Spinal cord (tissue), 10 donors: ENCODE data around the gene ZBTB7B. TPM values are rescaled to one million over a fixed set of nuclear protein-coding genes. Genes with fewer than 3 reads are reported as not detected.
A peak's percentile ranks its signal among the peaks of the same experiment; 100 is the strongest.

ENCODE experiments used
- DNase-seq, 6 donors: peaks; one replicate each; pipeline versions ENCODE4 v3.0.0 to v3.0.0-alpha.2; 2013 to 2015; ENCODE audit warnings: low spot score in 6 of 6, low read depth in 4 of 6
- H3K27ac ChIP-seq: one replicate; pipeline ENCODE4 v1.5.1; 2013; ENCODE audit warnings: low read depth, low read length, control low read depth
- H3K27me3 ChIP-seq: one replicate; pipeline ENCODE4 v1.6.1; 2013; ENCODE audit warnings: low read length; ENCODE audit not compliant: control insufficient read depth, insufficient read depth
- H3K36me3 ChIP-seq: one replicate; pipeline ENCODE4 v1.6.1; 2013; ENCODE audit warnings: low read length; ENCODE audit not compliant: control insufficient read depth, insufficient read depth
- H3K4me1 ChIP-seq: one replicate; pipeline ENCODE4 v1.6.1; 2013; ENCODE audit warnings: low read length; ENCODE audit not compliant: control insufficient read depth, insufficient read depth
- H3K4me3 ChIP-seq: one replicate; pipeline ENCODE4 v1.5.1; 2013; ENCODE audit warnings: low read depth, low read length, control low read depth
- H3K9me3 ChIP-seq: one replicate; pipeline ENCODE4 v1.6.1; 2013; ENCODE audit warnings: low read length; ENCODE audit not compliant: control insufficient read depth, insufficient read depth
- WGBS: methylation state at CpG from one replicate; pipeline ENCODE4 v1.1.5; 2013; ENCODE audit warnings: missing lambda C conversion rate; ENCODE audit not compliant: insufficient coverage; 5-methylcytosine and 5-hydroxymethylcytosine counted together
- polyA plus RNA-seq, 2 donors: library from polyadenylated mRNA; unstranded; fragments of 120-200 nt; gene quantifications; one replicate each; pipeline ENCODE4 v1.2.1, GENCODE V29; 2013; ENCODE audit not compliant: insufficient read length in 2 of 2
- total RNA-seq, 2 donors: library from RNA; depleted of rRNA in 1 of 2; stranded (reverse); fragments of 120-200 nt in 1 of 2; fragments of >200 nt in 1 of 2; gene quantifications; one replicate each; pipeline versions ENCODE4 v1.2.3 to v1.2.4, GENCODE V29; 2013 to 2014
- donor health status: healthy.

ZBTB7B gene
- total and polyA plus RNA-seq, 4 donors = 7.3 to 10.7 (median 8.9) TPM

DNA sequence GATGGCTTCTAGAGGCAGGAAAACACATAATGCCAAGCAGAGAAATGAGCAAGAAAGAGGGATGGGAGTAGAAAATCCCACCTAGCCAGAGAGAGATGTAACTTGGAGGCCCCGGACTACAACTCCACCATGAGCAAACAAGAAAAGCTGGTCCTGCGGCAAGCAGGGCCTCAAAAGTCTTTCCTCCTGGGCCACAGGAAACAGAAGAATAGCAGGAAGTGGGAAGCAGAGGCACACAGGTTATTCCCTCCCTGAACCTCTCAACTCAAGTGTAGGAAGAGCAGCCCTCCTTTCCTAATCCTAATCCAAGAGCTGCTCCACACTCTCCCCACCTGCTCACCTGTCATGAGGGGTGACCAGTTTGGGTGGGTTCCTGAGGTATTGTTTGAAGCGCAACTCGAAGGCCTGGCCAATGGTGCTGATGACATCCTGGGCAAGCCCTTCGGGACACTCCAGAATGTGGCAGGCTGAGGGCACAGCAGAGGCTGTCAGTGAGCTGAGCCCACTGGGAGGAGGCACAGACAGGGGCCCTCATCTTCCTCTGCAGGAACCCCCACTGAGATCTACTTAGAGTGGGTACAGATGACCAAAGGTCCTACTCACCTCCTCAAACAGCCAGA, 35.2 kb upstream of the ZBTB7B start:
- H3K9me3 ChIP-seq = no peaks in the 10 kb centered on the region
- DNase-seq = no peak
- no peak overlapping the region for H3K27ac ChIP-seq
- H3K4me1 ChIP-seq = peaks cover 49% of the 10 kb centered on the region
- peaks cover 47% of the 10 kb centered on the region for H3K36me3 ChIP-seq
- H3K4me3 ChIP-seq = no peak overlapping the region
- 100% methylated on average over 3 of the region's 5 CpGs for WGBS
- H3K27me3 ChIP-seq = no peaks in the 10 kb centered on the region

DNA sequence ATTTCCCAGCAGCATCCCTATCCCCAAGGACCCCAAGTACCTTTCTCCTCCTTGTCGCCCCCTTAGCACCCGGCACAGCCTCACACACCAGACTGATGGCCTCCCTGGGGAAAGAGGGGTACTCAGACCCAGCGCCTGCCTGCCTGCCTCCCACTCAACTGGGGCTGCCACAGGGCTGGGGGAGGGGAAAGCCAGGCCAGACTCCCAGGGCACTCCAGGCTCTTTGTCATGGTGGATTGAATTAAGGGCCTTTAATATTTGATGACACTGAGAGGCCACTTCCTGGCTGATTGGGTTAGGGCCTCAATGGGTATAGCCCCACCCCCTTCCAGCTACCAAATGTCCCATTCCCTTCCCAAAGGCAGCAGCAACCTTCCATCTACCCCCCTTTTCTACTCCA, 33.9 kb upstream of the ZBTB7B start:
- Histone ChIP-seq H3K4me1 (peaks cover 52% of the 10 kb centered on the region), H3K36me3 (peaks cover 39% of the 10 kb centered on the region), H3K27ac (no peak overlapping the region), H3K9me3 (no peaks in the 10 kb centered on the region), H3K27me3 (no peaks in the 10 kb centered on the region), H3K4me3 (no peak overlapping the region)
- DNase-seq = no peak
- WGBS = no CpG with 5 or more reads among the region's 3 CpGs

DNA sequence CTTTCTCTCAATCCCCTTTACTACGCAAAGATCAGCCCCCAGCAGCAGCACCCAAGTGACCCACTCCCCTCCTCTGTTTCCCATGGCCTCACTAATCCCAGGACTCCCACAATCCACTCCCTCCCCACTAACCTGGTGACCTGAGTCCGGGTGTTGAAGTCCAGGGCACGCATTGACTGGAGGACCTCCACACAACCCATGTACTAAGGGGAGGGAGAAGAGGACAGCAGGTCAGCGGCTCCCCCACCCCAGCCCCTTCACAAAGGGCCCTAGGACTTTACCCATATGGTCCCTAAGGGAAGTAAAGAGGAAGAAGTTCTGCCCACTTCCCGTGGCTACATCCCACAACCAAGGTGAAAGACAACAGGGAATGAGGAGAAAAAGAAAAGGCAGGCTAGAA, 33.4 kb upstream of the ZBTB7B start:
- WGBS = 43% methylated on average over 1 of the region's 5 CpGs
- Histone ChIP-seq H3K4me3 (peak overlapping the region; percentile 38), H3K27ac (peak overlapping the region; percentile 91), H3K27me3 (no peaks in the 10 kb centered on the region), H3K4me1 (peaks cover 52% of the 10 kb centered on the region), H3K9me3 (no peaks in the 10 kb centered on the region), H3K36me3 (peaks cover 37% of the 10 kb centered on the region)
- no peak for DNase-seq

DNA sequence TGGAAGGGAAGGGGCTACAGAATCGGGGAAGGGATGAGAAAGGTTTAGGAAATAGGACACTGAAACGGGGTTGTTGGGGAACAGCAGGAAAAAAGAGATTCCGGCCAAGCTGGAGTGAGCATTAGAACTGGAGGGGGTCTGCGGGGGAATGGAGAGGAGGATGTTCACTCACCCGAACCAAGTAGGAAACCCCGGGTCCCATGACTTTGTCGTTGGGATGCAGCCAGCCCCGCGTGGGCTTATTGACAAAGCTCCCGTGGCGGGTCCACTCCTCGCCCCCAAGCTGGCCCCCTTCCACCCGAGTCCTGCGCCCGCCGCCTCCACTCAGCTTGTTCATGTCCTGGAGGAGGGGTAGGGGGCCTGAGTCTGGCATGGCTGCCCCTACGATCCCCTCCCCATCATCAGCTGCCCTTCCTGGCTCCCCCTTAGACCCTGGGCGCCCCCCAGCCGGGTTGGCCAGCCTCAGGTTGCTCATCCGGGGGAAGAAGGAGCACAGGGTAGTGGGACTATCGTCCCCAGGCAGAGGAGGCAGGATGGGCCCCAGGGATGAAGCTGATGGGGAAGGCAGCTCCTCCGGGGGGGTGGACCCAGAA, 32.6 kb upstream of the ZBTB7B start:
- Histone ChIP-seq H3K4me3 (peak overlapping the region; percentile 38), H3K4me1 (peaks cover 52% of the 10 kb centered on the region), H3K27ac (peak overlapping the region; percentile 91), H3K27me3 (no peaks in the 10 kb centered on the region), H3K36me3 (peaks cover 33% of the 10 kb centered on the region), H3K9me3 (no peaks in the 10 kb centered on the region)
- peak in 1 of 6 donors; percentile 34 for DNase-seq
- WGBS = 10% methylated on average over 12 of the region's 22 CpGs

DNA sequence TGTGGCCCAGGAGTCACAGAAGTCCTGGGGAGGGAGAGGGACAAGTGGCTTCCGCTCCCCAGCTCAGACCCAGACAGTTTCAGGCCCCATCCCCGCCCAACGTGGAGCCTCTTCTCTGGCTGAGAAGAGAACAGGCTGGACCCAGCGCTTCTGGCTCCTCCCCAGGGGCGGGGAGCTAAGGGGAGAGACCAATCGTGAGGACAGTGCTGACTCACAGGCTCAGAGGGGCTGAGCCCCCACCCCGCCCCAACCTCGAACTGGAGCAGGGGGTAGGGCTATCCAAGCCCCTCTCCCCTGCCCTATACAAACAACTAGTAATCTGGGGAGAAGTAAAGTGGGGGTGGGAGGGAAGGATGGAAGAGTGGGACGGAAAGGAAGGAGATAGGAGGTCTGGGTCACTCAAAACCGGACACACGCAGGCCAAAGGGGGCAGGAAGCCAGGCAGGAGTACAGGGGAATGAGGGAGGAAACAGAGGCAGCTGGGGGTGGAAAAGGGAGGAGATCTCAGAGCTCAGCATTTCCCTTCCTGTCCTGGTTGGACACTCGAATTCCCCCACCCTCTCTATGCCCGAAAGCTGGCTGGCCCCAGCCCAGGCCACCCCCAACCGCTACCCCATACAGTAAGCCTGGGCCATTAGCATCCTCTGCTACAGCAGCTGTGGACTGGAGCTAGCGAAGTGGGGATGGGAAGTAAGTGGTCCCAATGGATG, 31.8 kb upstream of the ZBTB7B start, which contains the start of gene SHC1:
TSS of gene SHC1 (minus strand) at position 117 of the 710 bp plus-strand sequence. CDS start 221 bp downstream, outside the sequence.
- H3K36me3 ChIP-seq = peaks cover 26% of the 10 kb centered on the region
- peak within 1 kb of the TSS; percentile 38 for H3K4me3 ChIP-seq
- 4% methylated on average over 9 of the region's 15 CpGs for WGBS

DNA sequence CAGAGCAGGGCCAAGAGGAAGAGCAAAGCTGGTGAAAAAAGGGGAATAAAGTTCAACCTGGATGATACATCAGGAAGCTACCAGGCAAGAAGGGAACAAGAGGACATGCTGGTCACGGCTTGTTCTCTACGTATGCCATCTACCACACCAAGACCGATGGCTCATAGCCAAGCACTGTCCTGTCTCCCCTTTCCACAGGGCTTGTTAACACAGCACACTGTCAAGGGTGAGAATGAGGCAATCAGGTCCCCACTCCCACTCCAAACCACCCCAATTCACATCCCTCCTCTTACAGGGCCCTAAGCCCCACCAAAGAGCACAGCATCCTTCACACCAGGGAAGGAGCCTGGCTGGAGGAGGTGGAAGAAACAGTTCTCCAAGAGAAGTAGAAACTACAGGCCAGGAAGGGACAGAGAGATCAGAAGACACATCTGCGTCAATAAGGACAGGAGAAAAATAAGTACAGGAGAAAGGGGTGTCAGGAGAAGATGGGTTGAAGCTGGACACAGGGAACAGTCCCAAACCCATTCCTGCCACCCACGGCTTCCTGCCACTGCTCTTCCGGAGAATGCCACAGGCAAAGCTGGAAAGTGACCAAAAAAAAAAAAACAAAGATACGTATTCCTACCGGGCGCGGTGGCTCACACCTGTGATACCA, 31.1 kb upstream of the ZBTB7B start:
- Histone ChIP-seq H3K4me3 (peak overlapping the region; percentile 38), H3K27me3 (no peaks in the 10 kb centered on the region), H3K36me3 (peaks cover 20% of the 10 kb centered on the region), H3K9me3 (no peaks in the 10 kb centered on the region), H3K4me1 (peaks cover 57% of the 10 kb centered on the region), H3K27ac (peak overlapping the region; percentile 91)
- no peak for DNase-seq
- 66% methylated on average over 9 of the region's 10 CpGs for WGBS

More for the DNA sequence above, 31.8 kb upstream of the ZBTB7B start, which contains the start of gene SHC1:
- peak in 3 of 6 donors; percentile 78 to 95 (median 90) for DNase-seq
- no peaks in the 10 kb centered on the region for H3K27me3 ChIP-seq
- H3K4me1 ChIP-seq = peaks cover 57% of the 10 kb centered on the region
- H3K27ac ChIP-seq = peak within 1 kb of the TSS; percentile 91
- no peaks in the 10 kb centered on the region for H3K9me3 ChIP-seq

DNA sequence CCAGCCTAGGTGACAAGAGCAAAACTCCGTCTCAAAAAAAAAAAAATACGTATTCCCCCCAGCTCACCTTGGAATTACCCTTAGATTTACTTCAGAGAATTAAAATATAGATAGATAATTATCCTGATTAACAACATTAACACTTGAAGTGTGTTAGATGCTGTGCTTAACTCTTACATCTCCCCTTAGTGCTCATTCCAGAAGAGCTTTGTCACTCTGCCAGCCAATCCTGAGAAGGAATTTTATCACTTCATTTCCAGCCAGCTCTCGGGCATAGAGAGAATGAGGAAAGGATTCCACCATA, 30.4 kb upstream of the ZBTB7B start:
- Histone ChIP-seq H3K4me1 (peaks cover 57% of the 10 kb centered on the region), H3K36me3 (peaks cover 14% of the 10 kb centered on the region), H3K27ac (peak overlapping the region; percentile 98), H3K27me3 (no peaks in the 10 kb centered on the region), H3K4me3 (no peak overlapping the region), H3K9me3 (no peaks in the 10 kb centered on the region)
- DNase-seq = no peak
- WGBS = no CpG with 5 or more reads among the region's 3 CpGs

DNA sequence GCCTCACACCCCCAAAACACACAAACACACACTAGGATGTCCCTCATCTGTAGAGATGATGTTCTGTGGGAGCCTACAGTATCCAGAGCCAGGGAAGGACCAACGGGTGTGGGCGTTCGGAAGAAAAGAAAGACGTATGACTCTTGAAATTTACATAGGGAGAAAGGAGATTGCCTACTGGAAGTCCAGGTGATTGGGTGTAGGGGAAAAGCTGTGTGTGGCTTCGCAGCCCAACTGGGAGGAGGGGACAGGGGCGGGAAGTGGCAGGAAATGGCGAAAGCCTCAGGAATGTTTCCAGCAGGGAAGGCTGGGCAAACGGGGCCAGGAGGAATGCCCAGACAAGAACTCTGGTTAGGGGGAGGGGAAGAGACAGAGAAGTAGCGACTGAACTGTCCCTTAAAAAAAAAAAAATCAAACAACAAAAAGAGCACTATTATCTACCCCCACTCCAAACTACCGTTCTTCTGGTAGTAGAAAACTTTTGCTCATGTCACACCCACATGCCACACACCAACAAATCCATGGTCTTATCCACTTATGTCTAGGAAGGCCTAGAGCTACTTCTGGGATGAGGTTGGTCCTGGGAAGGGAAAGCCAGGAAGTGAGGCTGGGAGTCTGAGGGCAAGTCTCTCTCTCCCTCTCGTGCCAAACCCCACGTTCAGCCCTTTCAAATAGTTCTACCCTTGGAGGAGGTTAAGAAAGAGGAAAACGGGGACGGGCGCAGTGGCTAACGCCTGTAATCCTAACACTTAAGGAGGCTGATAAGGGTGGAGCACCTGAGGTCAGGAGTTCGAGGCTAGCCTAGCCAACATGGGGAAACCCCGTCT, 29.9 kb upstream of the ZBTB7B start:
- peaks cover 54% of the 10 kb centered on the region for H3K4me1 ChIP-seq
- H3K27ac ChIP-seq = peak overlapping the region; percentile 98
- WGBS = 27% methylated on average over 7 of the region's 18 CpGs
- H3K36me3 ChIP-seq = peaks cover 10% of the 10 kb centered on the region
- peak in 1 of 6 donors; percentile 55 for DNase-seq
- no peaks in the 10 kb centered on the region for H3K9me3 ChIP-seq
- no peaks in the 10 kb centered on the region for H3K27me3 ChIP-seq
- no peak overlapping the region for H3K4me3 ChIP-seq
